Nephron progenitor cell (in vitro differentiated cells): ENCODE data around the gene TRIM62.

Source experiments
- DNase-seq: peaks from one replicate; pipeline ENCODE4 v3.0.0; 2021
- H3K27ac Mint-ChIP-seq: 2 replicates; pipeline ENCODE4 v1.8.0; 2021; ENCODE audit warnings: mild to moderate bottlenecking, moderate library complexity, mixed read lengths
- H3K27me3 Mint-ChIP-seq: 2 replicates; pipeline ENCODE4 v1.8.0; 2021; ENCODE audit warnings: mild to moderate bottlenecking, low read depth, mixed read lengths; ENCODE audit not compliant: poor library complexity
- H3K36me3 Mint-ChIP-seq: 2 replicates; pipeline ENCODE4 v1.8.0; 2021; ENCODE audit warnings: low read depth, mixed read lengths
- H3K4me1 Mint-ChIP-seq: 2 replicates; pipeline ENCODE4 v1.8.0; 2021; ENCODE audit warnings: mixed read lengths
- H3K4me3 Mint-ChIP-seq: 2 replicates; pipeline ENCODE4 v1.8.0; 2021; ENCODE audit warnings: mild to moderate bottlenecking, moderate library complexity, mixed read lengths
- H3K9me3 Mint-ChIP-seq: 2 replicates; pipeline ENCODE4 v1.8.0; 2021; ENCODE audit warnings: mild to moderate bottlenecking, moderate library complexity, mixed read lengths
- TF ChIP-seq, protein P1 (sequence below): fragments of 200-600 bp; sonication (generic); IDR thresholded peaks from 2 replicates; pipeline ENCODE4 v1.5.0; 2021; ENCODE audit warnings: antibody characterized with exemption

Gene TRIM62

DNA sequence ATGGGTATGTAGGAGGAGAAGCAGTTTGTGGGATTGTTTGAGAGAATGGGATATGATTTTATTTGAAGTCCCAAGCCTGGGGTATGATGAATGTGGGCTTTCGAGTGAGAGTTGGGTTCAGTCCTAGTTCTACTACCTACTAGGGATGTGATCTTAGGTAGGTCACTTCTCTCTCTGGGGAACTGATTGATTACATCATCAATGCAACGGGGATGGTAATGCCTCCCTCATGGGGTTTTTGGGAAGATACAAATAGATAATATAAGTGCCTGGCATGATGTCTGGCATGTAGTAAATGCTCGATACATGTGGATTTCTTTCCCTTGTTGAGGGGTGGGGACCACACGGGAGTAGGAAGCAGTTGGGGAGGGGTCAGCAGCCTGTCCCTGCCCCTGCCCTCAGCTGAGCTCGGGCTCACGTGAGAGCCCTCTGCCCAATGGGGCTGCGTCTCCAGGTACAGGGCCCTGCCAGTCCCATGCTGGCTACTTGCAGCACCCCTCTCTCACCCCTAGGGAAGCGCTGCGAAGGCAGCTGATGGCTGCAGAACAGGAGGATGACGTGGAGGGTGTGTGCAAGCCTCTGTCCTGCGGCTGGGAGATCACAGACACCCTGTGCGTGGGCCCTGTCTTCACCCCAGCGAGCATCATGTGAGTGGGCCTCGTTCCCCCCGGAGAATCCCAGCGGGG lies 62.2 kb downstream of the TRIM62 start:
- H3K4me3 Mint-ChIP-seq, result no peak overlapping the region
- no peak for DNase-seq

DNA sequence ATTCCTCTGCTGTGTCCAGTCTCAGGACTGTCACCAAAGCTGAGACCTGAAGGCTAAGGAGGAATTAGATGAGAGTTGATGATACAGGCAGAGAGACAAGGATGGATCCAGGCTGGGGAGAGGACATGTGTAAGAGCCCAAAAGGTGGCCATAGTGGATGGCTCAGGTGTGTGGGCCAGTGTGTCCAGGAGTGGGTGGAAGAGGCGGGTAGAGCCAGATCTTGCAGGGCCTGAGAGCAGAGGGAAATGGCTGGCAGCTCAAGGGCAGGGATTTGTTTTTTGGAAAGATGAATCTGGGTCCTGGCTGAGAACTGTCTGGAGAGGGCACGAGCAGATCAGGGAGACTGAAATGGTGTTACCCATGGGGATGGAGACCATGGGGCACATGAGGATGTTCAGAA lies 62.8 kb downstream of the TRIM62 start:
- H3K4me3 Mint-ChIP-seq, result peak overlapping the region; percentile 0
- H3K36me3 Mint-ChIP-seq, result no peaks in the 10 kb centered on the region
- no peak for DNase-seq
- H3K27ac Mint-ChIP-seq, result no peak overlapping the region
- TF ChIP-seq, protein P1, sequence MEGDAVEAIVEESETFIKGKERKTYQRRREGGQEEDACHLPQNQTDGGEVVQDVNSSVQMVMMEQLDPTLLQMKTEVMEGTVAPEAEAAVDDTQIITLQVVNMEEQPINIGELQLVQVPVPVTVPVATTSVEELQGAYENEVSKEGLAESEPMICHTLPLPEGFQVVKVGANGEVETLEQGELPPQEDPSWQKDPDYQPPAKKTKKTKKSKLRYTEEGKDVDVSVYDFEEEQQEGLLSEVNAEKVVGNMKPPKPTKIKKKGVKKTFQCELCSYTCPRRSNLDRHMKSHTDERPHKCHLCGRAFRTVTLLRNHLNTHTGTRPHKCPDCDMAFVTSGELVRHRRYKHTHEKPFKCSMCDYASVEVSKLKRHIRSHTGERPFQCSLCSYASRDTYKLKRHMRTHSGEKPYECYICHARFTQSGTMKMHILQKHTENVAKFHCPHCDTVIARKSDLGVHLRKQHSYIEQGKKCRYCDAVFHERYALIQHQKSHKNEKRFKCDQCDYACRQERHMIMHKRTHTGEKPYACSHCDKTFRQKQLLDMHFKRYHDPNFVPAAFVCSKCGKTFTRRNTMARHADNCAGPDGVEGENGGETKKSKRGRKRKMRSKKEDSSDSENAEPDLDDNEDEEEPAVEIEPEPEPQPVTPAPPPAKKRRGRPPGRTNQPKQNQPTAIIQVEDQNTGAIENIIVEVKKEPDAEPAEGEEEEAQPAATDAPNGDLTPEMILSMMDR, result no peak
- peaks cover 50% of the 10 kb centered on the region for H3K4me1 Mint-ChIP-seq
- H3K27me3 Mint-ChIP-seq, result peaks cover 21% of the 10 kb centered on the region
- H3K9me3 Mint-ChIP-seq, result no peaks in the 10 kb centered on the region

More for the DNA sequence above, 62.2 kb downstream of the TRIM62 start:
- peaks cover 18% of the 10 kb centered on the region for H3K27me3 Mint-ChIP-seq
- H3K4me1 Mint-ChIP-seq, result peaks cover 50% of the 10 kb centered on the region
- TF ChIP-seq, protein P1, result no peak
- no peak overlapping the region for H3K27ac Mint-ChIP-seq
- no peaks in the 10 kb centered on the region for H3K36me3 Mint-ChIP-seq
- no peaks in the 10 kb centered on the region for H3K9me3 Mint-ChIP-seq

DNA sequence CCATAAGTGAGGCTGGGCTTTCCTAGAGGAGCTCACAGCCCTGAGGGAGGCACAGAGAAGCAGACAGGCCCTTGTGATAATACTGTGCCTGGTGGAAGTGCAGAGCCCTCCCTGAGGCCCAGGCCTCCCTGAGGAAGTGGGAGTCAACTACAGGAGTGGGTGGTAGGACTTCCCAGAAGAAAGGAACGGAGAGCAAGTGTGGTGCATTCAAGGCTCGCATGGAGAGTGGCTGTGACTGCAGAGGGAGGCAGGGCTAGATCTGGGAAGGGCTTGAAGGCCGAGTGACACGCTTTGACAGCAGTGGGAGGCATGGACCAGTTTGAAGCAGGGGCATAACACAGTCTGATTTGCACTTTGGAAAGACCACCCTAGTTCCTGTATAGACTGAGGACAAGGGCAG lies 63.6 kb downstream of the TRIM62 start:
- Mint-ChIP-seq H3K27ac (peak overlapping the region; percentile 78), H3K4me3 (peak overlapping the region; percentile 4), H3K9me3 (no peaks in the 10 kb centered on the region), H3K4me1 (peaks cover 50% of the 10 kb centered on the region), H3K27me3 (peaks cover 18% of the 10 kb centered on the region), H3K36me3 (no peaks in the 10 kb centered on the region)
- TF ChIP-seq, protein P1, result no peak
- DNase-seq, result no peak

DNA sequence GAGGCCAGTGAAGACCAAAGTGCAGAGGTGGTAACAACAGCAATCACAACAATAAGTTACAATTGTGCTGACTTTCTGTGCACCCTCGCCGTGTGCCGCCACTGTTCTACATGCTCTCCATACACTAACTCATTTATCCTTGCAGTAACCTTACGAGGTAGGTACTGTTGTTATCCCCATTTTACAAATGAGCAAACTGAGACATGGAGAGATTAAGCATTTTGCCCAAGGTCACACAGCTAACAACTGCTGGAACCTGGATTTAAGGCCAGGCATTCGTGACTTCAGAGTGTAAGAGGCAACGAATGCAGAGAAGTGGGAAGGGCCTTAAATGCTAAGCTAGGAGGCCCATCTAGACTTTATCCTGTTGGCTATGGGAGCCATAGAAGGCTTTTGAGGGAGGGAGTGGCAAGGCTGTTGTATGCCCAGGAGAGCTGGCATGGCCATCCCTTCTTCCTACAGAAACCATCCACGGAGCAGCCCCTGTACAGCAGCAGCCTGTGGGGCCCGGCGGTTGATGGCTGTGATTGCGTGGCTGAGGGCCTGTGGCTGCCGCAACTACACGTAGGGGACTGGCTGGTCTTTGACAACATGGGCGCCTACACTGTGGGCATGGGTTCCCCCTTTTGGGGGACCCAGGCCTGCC lies 64.3 kb downstream of the TRIM62 start:
- no peak for DNase-seq
- Mint-ChIP-seq H3K9me3 (no peaks in the 10 kb centered on the region), H3K4me3 (no peak overlapping the region), H3K27me3 (peaks cover 14% of the 10 kb centered on the region), H3K27ac (no peak overlapping the region), H3K36me3 (no peaks in the 10 kb centered on the region), H3K4me1 (peaks cover 43% of the 10 kb centered on the region)
- TF ChIP-seq, protein P1, result no peak

DNA sequence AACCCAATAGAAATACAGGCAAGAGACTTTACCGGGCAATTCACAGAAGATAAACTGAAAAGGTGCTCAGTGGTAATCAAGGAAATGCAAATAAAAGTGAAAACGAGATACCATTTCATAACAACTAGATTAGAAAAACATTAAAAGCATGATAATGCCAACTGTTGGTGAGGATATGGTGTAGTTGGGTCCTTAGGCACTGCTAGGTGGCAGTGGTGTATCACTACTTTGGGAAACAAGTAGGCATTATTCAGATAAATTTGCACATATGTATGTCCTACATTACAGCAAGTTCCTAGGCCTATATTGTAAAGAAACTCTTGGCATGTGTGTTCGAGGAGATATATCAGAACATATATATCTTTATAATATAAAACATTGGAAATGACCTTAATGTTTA lies 69.9 kb downstream of the TRIM62 start:
- DNase-seq, result no peak
- peaks cover 20% of the 10 kb centered on the region for H3K9me3 Mint-ChIP-seq
- H3K4me3 Mint-ChIP-seq, result no peak overlapping the region

More for the DNA sequence above, 69.9 kb downstream of the TRIM62 start:
- H3K27me3 Mint-ChIP-seq, result peaks cover 10% of the 10 kb centered on the region
- H3K36me3 Mint-ChIP-seq, result peaks cover 18% of the 10 kb centered on the region
- H3K27ac Mint-ChIP-seq, result no peak overlapping the region
- peaks cover 6% of the 10 kb centered on the region for H3K4me1 Mint-ChIP-seq
- TF ChIP-seq, protein P1, result no peak
